C4-2B (cell line): ENCODE measurements around the gene AUP1.

Experiments used
- H3K27ac ChIP-seq: fragments of 450-650 bp; 2 replicates; pipeline ENCODE4 v1.5.1; 2017
- ZFX ChIP-seq: fragments of 450-650 bp; IDR thresholded peaks from 2 replicates; pipeline ENCODE4 v1.6.1; 2017
- TF ChIP-seq, protein P1 (sequence below): fragments of 450-650 bp; conservative IDR thresholded peaks from 2 replicates; pipeline ENCODE4 v1.5.1; 2017; ENCODE audit warnings: mild to moderate bottlenecking

AUP1 gene

DNA sequence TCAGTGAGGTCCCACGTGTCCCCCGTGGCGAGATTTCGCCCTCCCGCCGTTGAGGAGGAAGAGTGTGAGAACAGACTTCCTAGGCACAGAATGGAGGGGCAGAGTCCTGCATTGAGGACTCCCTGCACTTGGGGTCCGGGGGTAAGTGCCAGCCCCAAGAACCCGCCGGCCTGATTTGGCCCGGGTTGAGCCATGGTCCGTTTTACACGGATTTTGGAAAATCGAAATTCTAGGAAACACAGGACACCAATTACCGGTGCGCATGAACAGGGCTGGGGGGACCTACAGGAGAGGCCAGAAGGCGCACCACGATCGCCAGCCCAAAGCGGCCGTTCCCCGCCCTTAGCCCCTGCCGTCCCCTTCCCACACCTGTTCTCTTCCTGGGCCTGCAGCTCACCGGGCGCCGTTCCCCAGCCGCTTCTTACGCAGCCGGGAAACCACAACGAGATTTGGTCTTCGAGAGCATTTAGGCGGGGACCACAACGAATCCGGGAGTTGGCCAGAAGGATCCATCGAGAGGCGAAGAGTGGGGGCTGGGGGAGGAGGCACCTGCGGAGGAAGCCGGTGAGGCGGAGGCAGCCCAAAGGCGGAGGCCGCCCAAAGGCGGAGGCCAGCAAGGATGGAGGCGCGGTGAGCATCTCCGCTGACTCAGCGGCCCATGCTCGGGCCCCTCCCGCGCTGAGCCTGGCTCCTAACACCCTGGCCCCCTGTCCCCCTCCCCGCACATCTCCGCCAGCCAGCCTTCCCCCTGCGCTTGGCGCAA, 15.7 kb downstream of the AUP1 start:
- TF ChIP-seq ZFX, result no peak
- TF ChIP-seq, protein P1, sequence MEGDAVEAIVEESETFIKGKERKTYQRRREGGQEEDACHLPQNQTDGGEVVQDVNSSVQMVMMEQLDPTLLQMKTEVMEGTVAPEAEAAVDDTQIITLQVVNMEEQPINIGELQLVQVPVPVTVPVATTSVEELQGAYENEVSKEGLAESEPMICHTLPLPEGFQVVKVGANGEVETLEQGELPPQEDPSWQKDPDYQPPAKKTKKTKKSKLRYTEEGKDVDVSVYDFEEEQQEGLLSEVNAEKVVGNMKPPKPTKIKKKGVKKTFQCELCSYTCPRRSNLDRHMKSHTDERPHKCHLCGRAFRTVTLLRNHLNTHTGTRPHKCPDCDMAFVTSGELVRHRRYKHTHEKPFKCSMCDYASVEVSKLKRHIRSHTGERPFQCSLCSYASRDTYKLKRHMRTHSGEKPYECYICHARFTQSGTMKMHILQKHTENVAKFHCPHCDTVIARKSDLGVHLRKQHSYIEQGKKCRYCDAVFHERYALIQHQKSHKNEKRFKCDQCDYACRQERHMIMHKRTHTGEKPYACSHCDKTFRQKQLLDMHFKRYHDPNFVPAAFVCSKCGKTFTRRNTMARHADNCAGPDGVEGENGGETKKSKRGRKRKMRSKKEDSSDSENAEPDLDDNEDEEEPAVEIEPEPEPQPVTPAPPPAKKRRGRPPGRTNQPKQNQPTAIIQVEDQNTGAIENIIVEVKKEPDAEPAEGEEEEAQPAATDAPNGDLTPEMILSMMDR, result no peak
- H3K27ac ChIP-seq, result no peak overlapping the region

DNA sequence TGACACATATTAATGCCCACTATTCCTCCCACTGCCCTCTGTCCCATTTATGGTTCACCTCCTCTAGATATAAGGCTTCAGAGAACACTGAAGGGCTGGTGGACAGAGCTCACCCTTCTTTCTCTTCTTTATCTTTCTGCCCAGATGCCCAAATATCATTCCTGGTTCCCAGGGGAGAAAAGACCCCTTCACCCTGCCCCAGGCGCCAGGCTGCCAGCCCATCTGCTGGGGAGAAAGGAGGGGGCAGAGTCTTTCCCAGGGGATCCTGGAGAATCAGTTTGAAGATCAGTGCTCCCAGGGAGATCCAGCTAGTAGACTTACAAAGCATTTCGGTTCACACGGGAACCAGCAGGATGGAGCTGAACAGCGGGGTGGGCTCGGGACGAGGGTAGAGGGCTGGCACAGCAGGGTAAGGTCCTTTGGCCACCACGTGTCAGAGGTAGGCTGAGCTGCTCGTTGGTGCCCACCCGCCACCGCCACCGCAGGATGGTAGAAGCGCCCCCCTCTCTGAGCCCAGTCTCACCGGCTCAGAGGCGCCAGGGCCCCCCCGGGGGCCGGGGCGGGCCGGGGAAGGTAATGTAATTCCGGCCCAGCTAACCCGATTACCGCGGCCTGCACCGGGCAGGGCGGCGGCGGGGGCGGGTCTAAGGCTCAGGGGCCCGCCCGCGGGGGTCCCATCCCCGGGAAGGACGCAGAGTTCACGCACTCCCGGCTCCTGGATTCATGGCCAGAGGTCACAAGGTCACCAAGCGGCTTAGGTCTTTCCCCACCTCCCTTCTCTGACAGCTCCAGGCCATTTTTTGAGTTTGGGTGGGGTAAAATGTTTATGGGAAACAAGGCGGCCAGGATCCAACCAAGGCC, 16.5 kb downstream of the AUP1 start:
- TF ChIP-seq ZFX, result no peak
- TF ChIP-seq, protein P1, result no peak

DNA sequence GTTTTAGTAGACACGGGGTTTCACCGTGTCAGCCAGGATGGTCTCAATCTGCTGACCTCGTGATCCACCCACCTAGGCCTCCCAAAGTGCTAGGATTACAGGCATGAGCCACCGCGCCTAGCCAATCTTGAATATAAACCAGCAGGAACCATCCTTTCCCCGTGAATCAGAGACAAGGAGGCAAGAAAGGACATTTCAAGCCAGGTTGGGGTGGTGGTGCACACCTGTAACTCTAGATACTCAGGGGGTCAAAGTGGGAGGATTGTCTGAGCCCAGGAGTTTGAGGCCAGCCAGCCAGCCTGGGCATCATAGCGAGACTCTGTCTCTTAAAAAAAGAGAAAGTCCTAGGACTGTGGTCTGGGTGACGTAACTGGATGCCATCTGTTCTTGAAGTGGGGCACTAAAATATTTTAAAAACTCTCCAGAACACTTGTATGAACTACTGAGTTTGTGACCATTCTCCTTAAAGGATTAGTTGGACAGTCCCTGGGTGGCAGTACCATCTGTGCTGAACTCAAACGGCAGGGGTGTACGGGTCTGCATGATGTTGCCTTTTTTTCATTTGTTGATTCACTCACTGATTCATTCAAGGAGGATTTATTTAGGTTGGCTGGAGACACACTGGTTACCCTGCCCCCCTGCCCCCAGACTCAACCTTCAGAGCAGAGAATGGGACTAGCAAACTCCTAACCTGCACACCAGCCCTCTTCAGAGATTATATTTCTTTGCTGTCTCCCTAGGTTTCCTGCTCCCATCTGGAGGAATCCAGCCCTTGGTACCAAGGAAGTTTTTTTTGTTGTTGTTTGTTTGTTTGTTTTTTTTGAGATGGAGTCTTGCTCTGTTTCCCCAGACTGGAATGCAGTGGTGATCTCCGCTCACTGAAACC, 18.2 kb downstream of the AUP1 start:
- H3K27ac ChIP-seq, result no peak overlapping the region
- TF ChIP-seq ZFX, result no peak
- TF ChIP-seq, protein P1, result no peak

More for the DNA sequence above, 16.5 kb downstream of the AUP1 start:
- H3K27ac ChIP-seq, result no peak overlapping the region

DNA sequence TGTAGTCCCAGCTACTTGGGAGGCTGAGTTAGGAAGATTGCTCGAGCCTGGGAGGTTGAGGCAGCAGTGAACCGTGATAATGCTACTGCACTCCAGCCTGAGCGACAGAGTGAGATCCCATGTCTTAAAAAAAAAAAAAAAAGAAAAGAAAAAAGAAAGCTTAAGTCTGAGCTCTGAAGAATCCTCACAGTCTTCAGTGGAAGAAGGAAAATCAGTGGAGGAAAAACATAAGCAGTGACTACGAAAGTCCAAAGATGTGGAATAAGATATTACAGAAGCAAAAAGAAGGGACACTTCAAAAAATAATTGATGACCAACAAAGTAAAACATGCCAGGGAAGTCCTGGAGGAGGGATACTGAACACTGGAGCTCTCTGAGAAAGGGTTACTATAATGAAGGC, 19.2 kb downstream of the AUP1 start:
- H3K27ac ChIP-seq, result no peak overlapping the region

DNA sequence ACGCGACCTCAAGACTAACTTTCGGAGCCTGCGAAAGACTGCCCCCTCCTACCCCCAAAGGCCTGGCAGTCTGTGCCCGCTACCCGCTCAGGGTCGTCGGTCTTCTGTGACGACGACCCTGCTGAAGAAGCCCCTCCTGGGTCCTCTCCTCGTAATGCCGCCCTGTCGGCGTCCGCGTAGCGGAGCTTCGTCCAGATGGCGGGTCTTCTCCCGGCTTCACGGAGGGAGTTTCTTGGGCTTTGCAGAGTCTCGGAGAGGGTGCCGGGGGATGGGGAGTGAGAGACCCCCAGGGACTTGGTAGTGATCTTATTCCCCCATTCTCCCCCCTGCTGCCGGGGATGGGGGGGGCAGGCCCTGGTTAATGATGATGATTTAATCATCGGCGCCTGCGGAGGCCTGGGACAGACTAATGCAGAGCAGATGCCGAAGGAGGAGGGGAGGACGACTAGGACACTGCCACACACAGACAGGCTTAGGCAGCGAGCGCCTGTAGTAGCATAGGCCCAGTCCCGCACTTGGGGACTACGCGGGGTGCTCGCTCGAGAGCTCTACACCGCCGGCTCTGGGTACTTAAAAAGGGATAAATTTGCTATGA, 21.5 kb downstream of the AUP1 start:
- TF ChIP-seq, protein P1, result no peak
- 0 out of 2 replicates have a peak, but pooled peaks have one; percentile 14 for TF ChIP-seq ZFX
- peak overlapping the region; percentile 97 for H3K27ac ChIP-seq

More for the DNA sequence above, 19.2 kb downstream of the AUP1 start:
- TF ChIP-seq, protein P1, result no peak
- no peak for TF ChIP-seq ZFX

DNA sequence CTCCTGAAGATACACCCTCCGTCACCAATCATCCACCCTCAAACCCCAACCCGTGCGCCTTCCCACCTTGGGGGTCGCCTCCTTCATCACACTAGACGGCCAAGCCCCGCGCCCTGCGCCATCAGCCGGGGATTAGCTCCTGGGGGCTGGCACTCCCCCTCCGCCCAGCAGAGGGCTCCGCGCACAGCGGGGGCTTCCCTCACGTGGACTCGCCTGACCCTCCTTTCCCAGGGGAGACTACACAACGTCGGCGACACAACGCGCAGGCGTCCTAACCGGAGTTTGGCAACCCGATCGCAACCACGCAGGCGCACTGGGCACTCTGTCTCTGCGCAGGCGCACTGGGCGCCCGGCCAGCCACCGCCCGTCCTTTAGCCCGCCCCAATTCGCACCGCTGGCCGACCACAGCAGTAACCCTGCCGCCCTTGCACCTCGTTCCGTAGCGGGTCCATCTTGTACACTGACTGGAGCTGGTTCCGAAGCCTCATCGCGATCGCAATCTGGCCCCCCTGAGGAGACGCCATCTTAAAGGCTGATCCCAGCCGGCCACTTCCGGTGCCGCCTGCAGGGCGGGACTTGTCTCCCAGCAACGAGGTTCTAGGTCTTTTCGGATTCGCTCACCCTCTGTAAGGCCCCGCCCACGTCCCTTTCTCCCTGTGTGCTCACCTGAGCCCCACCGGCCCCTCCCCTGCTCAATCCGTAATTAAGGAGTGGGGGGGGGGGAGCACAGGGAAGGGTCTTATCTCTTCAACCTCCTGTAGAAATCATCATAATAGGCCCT, 22.2 kb downstream of the AUP1 start, which contains the start of gene PCGF1:
PCGF1 (minus strand) TSS at position 551 of the 781 bp plus-strand sequence; CDS start at position 524, 27 bp downstream.
- TF ChIP-seq ZFX, result no peak
- TF ChIP-seq, protein P1, result no peak
- H3K27ac ChIP-seq, result peak within 1 kb of the TSS; percentile 97
